Neuronal stem cell (in vitro differentiated cells): ENCODE measurements around the gene BRCA1. TPM values are rescaled to one million over a fixed set of nuclear protein-coding genes. Genes with fewer than 3 reads are reported as not detected.

ENCODE experiments used
- DNase-seq: peaks from one replicate; pipeline ENCODE4 v3.0.0-alpha.2; 2013; ENCODE audit warnings: low spot score
- H2AFZ ChIP-seq: one replicate; pipeline ENCODE4 v1.6.1; 2013; ENCODE audit warnings: mild to moderate bottlenecking, low read length, inconsistent platforms
- H2AK5ac ChIP-seq: 2 replicates; pipeline ENCODE4 v1.6.1; 2013; ENCODE audit warnings: low read depth, mild to moderate bottlenecking, inconsistent platforms, low read length, moderate library complexity, mixed read lengths
- H2BK120ac ChIP-seq: 2 replicates; pipeline ENCODE4 v1.6.1; 2013; ENCODE audit warnings: low read depth, mild to moderate bottlenecking, inconsistent platforms, low read length, moderate library complexity, mixed read lengths
- H2BK12ac ChIP-seq: one replicate; pipeline ENCODE4 v1.6.1; 2013; ENCODE audit warnings: low read length, inconsistent platforms
- H2BK15ac ChIP-seq: 2 replicates; pipeline ENCODE4 v1.6.1; 2013; ENCODE audit warnings: mild to moderate bottlenecking, low read length, inconsistent platforms, mixed read lengths
- H2BK5ac ChIP-seq: one replicate; pipeline ENCODE4 v1.6.1; 2013; ENCODE audit warnings: inconsistent platforms, mild to moderate bottlenecking, low read length, moderate library complexity
- H3K14ac ChIP-seq: one replicate; pipeline ENCODE4 v1.6.1; 2013; ENCODE audit warnings: low read length, inconsistent platforms
- H3K18ac ChIP-seq: 2 replicates; pipeline ENCODE4 v1.6.1; 2013; ENCODE audit warnings: low read length, inconsistent platforms
- H3K23ac ChIP-seq: 2 replicates; pipeline ENCODE4 v1.6.1; 2013; ENCODE audit warnings: low read depth, mild to moderate bottlenecking, mixed read lengths, low read length, inconsistent platforms; ENCODE audit not compliant: poor library complexity
- H3K27ac ChIP-seq: replicated peaks from 3 replicates; pipeline ENCODE4 v1.5.1; 2013; ENCODE audit warnings: low read length, inconsistent platforms
- H3K27me3 ChIP-seq, 3 experiments: 2 replicates each; pipeline ENCODE4 v1.6.1; 2013; ENCODE audit warnings: low read length in 3 of 3, mild to moderate bottlenecking in 2 of 3, inconsistent platforms in 1 of 3, low read depth in 1 of 3, mixed read lengths in 1 of 3, moderate library complexity in 1 of 3; ENCODE audit not compliant: control insufficient read depth in 3 of 3, insufficient read depth in 3 of 3
- H3K36me3 ChIP-seq, 2 donors: replicated peaks in 1 of 2; 2 replicates each; pipeline ENCODE4 v1.6.1; 2013; ENCODE audit warnings: low read length in 2 of 2; ENCODE audit not compliant: control insufficient read depth in 2 of 2, insufficient read depth in 2 of 2
- H3K4ac ChIP-seq: 2 replicates; pipeline ENCODE4 v1.6.1; 2013; ENCODE audit warnings: inconsistent platforms, mild to moderate bottlenecking, low read length, moderate library complexity
- H3K4me1 ChIP-seq, 2 donors: 1 replicate in 1 of 2; 2 replicates in 1 of 2; pipeline ENCODE4 v1.6.1; 2013; ENCODE audit warnings: low read length in 2 of 2, low read depth in 1 of 2; ENCODE audit not compliant: control insufficient read depth in 2 of 2, insufficient read depth in 1 of 2
- H3K4me2 ChIP-seq: one replicate; pipeline ENCODE4 v1.6.1; 2013; ENCODE audit warnings: mild to moderate bottlenecking, low read length, inconsistent platforms; ENCODE audit not compliant: insufficient read depth, poor library complexity, severe bottlenecking
- H3K4me3 ChIP-seq, 2 donors: 2 replicates each; pipeline ENCODE4 v1.5.1; 2013; ENCODE audit warnings: low read length in 2 of 2, mild to moderate bottlenecking in 2 of 2, inconsistent platforms in 1 of 2, moderate library complexity in 1 of 2
- H3K79me1 ChIP-seq: one replicate; pipeline ENCODE4 v1.6.1; 2013; ENCODE audit warnings: low read depth, mild to moderate bottlenecking, inconsistent platforms, low read length, moderate library complexity
- H3K9ac ChIP-seq: one replicate; pipeline ENCODE4 v1.6.1; 2013; ENCODE audit warnings: mild to moderate bottlenecking, low read depth, low read length, inconsistent platforms; ENCODE audit not compliant: poor library complexity
- H3K9me3 ChIP-seq, 2 donors: replicated peaks in 1 of 2; 2 replicates each; pipeline versions ENCODE3 to v1.6.1; 2013; ENCODE audit warnings: low read length in 2 of 2, mild to moderate bottlenecking in 2 of 2, inconsistent platforms in 1 of 2, low read depth in 1 of 2, mixed read lengths in 1 of 2, moderate library complexity in 1 of 2; ENCODE audit not compliant: control insufficient read depth in 2 of 2, insufficient read depth in 1 of 2
- H4K8ac ChIP-seq: one replicate; pipeline ENCODE4 v1.6.1; 2013; ENCODE audit warnings: low read depth, mild to moderate bottlenecking, inconsistent platforms, low read length, moderate library complexity
- H4K91ac ChIP-seq: one replicate; pipeline ENCODE4 v1.6.1; 2013; ENCODE audit warnings: low read length, low read depth, mild to moderate bottlenecking, inconsistent platforms; ENCODE audit not compliant: poor library complexity
- WGBS, 2 donors: extraction: QIAGEN DNeasy Blood & Tissue Kit; methylation state at CpG; one replicate each; pipeline ENCODE4 v1.1.7; 2013; ENCODE audit warnings: missing lambda C conversion rate in 2 of 2, mixed read lengths in 1 of 2; ENCODE audit not compliant: insufficient read length in 2 of 2, insufficient replicate concordance in 1 of 2; ENCODE audit errors: extremely low coverage in 2 of 2; 5-methylcytosine and 5-hydroxymethylcytosine counted together
- small RNA-seq: library from polyadenylated mRNA; stranded (forward); fragments of <200 nt; extraction: miRNeasy Mini kit (QIAGEN cat#:217004); gene quantifications from one replicate; pipeline ENCODE3, GENCODE V24; 2013; ENCODE audit not compliant: insufficient read depth

BRCA1 gene

GRCh38 chr17:42997390-42997983 lies 127.7 kb downstream of the BRCA1 start:
- Histone ChIP-seq H3K14ac (no peak overlapping the region), H3K36me3 (peaks cover 26 to 52% of the 10 kb centered on the region in 2 donors)
- DNase-seq: no peak

More at GRCh38 chr17:42997390-42997983, 127.7 kb downstream of the BRCA1 start:
- Histone ChIP-seq H3K9me3 (no peaks in the 10 kb centered on the region), H4K91ac (no peak overlapping the region), H3K23ac (no peak overlapping the region), H3K4me2 (peak overlapping the region; percentile 45), H3K9ac (no peak overlapping the region), H3K79me1 (peaks cover 6% of the 10 kb centered on the region), H3K27me3 (peaks cover 0 to 1% (median 0%) of the 10 kb centered on the region in 3 experiments), H2BK15ac (no peak overlapping the region), H3K4ac (peak overlapping the region; percentile 12), H2AFZ (peak overlapping the region; percentile 74), H2AK5ac (no peak overlapping the region), H4K8ac (no peak overlapping the region), H2BK12ac (no peak overlapping the region), H3K4me1 (peaks cover 4 to 6% of the 10 kb centered on the region in 2 donors), H2BK120ac (no peak overlapping the region), H3K4me3 (peak overlapping the region in 1 of 2 donors; percentile 20), H2BK5ac (no peak overlapping the region), H3K27ac (peak overlapping the region; percentile 56), H3K18ac (no peak overlapping the region)
- WGBS, 2 donors: no CpG with 5 or more reads among the region's 5 CpGs

Small RNA genes within 50 kb of the gene (small RNA-seq; reads per million reads assigned to genes)
- not detected for gene AC060780.2
- not detected for gene AC060780.3
- not detected for gene AC135721.1
